Activated CD8-positive, alpha-beta memory T cell treated with anti-CD3 and anti-CD28 coated beads, Interleukin-2, amount 10 ng/mL, durations not matched to agents 7 days and 5 days (primary cell): Measurements from ENCODE around the gene CR2. TPM values are rescaled to one million over a fixed set of nuclear protein-coding genes. Genes with fewer than 3 reads are reported as not detected.
"Not testable (repeated sequence)": the region's sequence is repeated elsewhere in the genome, so short reads cannot be mapped to it uniquely, and the experiment has no call there.

Source experiments
- ATAC-seq: fragments of 150-1000 bp; cut with Tn5 transposase; one replicate; pipeline ENCODE4 v1.10.0; 2021; ENCODE audit warnings: moderate library complexity
- CTCF ChIA-PET: fragments of 350-600 bp; sonication (Branson Sonifier 250); formaldehyde crosslinking; loops from one replicate; lab custom pipeline; 2021; ENCODE audit warnings: antibody characterized with exemption; lab: Charles Lee
- DNase-seq: peaks from one replicate; pipeline ENCODE4 v3.0.0-alpha.2; 2020
- H3K27ac Mint-ChIP-seq: one replicate; pipeline ENCODE4 v1.8.0; 2021; ENCODE audit warnings: mild to moderate bottlenecking, mixed read lengths
- H3K27me3 Mint-ChIP-seq: one replicate; pipeline ENCODE4 v1.8.0; 2021; ENCODE audit warnings: mixed read lengths
- H3K36me3 Mint-ChIP-seq: one replicate; pipeline ENCODE4 v1.8.0; 2021; ENCODE audit warnings: mild to moderate bottlenecking, mixed read lengths
- H3K4me1 Mint-ChIP-seq: one replicate; pipeline ENCODE4 v1.8.0; 2021; ENCODE audit warnings: mixed read lengths
- H3K4me3 Mint-ChIP-seq: one replicate; pipeline ENCODE4 v1.8.0; 2021; ENCODE audit warnings: mild to moderate bottlenecking, moderate library complexity, mixed read lengths
- H3K9me3 Mint-ChIP-seq: one replicate; pipeline ENCODE4 v1.8.0; 2022; ENCODE audit warnings: low read depth, mixed read lengths
- total RNA-seq, 2 experiments: library from RNA; stranded (reverse); gene quantifications; one replicate each; pipeline ENCODE4 v1.2.3, GENCODE V29; 2021

CR2 gene
- total RNA-seq, 2 experiments from 2014 or later, result not detected

- DNase-seq, result no peak
- CTCF ChIA-PET, result interaction anchor here (1.0 kb wide), 1 partner anchor 374 kb away, joined by 3 read pairs; no protein-coding TSS in a partner anchor
- Mint-ChIP-seq H3K9me3 (peaks cover 5% of the 10 kb centered on the region), H3K36me3 (peaks cover 2% of the 10 kb centered on the region), H3K27me3 (peaks cover 23% of the 10 kb centered on the region), H3K27ac (no peak overlapping the region), H3K4me1 (no peaks in the 10 kb centered on the region), H3K4me3 (no peak overlapping the region)
- ATAC-seq, result no peak
Measured at GRCh38 chr1:207424570-207425131, 29.5 kb upstream of the CR2 start.

DNA sequence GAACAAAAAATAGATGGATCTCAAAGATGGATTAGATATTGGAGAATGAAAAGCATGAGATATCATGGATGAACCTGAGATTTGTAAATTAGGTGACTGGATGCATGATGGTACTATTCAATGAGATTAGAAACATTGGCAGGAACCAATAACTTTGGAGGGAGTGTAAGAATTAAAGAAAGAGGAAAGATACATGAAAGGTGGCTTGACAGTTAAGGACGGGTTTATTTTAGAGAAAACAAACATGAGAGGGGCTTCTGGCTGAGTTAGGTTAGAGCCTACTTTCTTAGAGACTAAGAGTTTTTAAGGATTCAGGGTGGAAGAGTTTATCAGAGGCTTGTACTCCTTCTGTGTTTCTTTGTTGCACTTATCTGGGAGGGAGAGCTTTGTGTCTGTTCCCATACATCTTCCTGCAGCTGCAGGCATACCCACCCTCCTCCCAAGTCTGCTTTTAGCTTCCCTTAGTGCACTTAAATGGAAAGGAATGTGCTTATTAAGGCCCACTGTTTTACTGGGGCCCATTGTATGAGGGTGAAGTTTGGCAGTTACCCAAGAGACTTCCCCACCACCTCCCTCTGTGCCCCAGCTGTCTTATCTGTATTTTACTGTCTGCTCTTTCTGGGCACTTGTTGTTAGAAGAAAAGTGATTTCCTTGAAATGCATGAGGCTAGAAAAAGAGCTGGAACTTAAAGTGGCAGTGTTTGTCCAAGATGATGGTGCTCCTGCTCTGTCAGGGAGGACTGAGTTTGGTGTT is 26.1 kb upstream of the CR2 start:
- Mint-ChIP-seq H3K27ac (no peak overlapping the region), H3K4me1 (no peaks in the 10 kb centered on the region), H3K36me3 (no peaks in the 10 kb centered on the region), H3K27me3 (peaks cover 26% of the 10 kb centered on the region), H3K4me3 (no peak overlapping the region), H3K9me3 (no peaks in the 10 kb centered on the region)
- CTCF ChIA-PET, result interaction anchor here (1.2 kb wide), 1 partner anchor 72 kb away, joined by 3 read pairs; no protein-coding TSS in a partner anchor
- no peak for ATAC-seq
- DNase-seq, result no peak

GRCh38 chr1:207428783-207429182 is 25.3 kb upstream of the CR2 start:
- no peak for DNase-seq
- Mint-ChIP-seq H3K9me3 (no peaks in the 10 kb centered on the region), H3K4me3 (no peak overlapping the region), H3K27me3 (peaks cover 27% of the 10 kb centered on the region), H3K27ac (no peak overlapping the region), H3K36me3 (no peaks in the 10 kb centered on the region), H3K4me1 (no peaks in the 10 kb centered on the region)
- CTCF ChIA-PET, result no interaction called here
- ATAC-seq, result no peak

DNA sequence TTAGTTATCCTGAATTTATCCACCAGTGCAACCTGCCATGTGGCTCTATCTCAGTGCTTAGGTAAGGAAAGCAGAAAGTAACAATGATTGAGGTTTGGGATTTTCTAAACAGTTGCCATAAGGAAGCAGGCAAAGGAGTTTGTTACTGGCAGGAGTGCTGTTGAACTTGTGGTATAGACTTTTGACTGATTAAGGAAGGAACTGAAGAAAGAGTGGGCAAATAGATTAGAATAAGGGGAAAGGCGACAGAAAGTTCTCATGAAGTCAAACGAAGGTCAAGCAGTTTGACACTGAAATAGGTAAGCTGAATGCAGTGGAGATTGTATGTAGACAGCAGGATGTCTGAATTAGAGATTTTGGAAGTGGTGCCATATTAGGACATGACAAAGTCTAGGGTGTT is 24.2 kb upstream of the CR2 start:
- CTCF ChIA-PET, result no interaction called here
- H3K27ac Mint-ChIP-seq, result no peak overlapping the region

GRCh38 chr1:207430602-207431001 is 23.5 kb upstream of the CR2 start:
- no peaks in the 10 kb centered on the region for H3K4me1 Mint-ChIP-seq
- H3K27ac Mint-ChIP-seq, result no peak overlapping the region
- no peak overlapping the region for H3K4me3 Mint-ChIP-seq
- DNase-seq (no peak), ATAC-seq (no peak)
- H3K36me3 Mint-ChIP-seq, result no peaks in the 10 kb centered on the region
- peaks cover 32% of the 10 kb centered on the region for H3K27me3 Mint-ChIP-seq
- no peaks in the 10 kb centered on the region for H3K9me3 Mint-ChIP-seq
- CTCF ChIA-PET, result no interaction called here

More for the DNA sequence above, 24.2 kb upstream of the CR2 start:
- ATAC-seq (no peak), DNase-seq (no peak)
- Mint-ChIP-seq H3K9me3 (no peaks in the 10 kb centered on the region), H3K27me3 (peaks cover 32% of the 10 kb centered on the region), H3K4me3 (no peak overlapping the region), H3K36me3 (no peaks in the 10 kb centered on the region), H3K4me1 (no peaks in the 10 kb centered on the region)

GRCh38 chr1:207431508-207431907 is 22.6 kb upstream of the CR2 start:
- peaks cover 2% of the 10 kb centered on the region for H3K36me3 Mint-ChIP-seq
- peaks cover 40% of the 10 kb centered on the region for H3K27me3 Mint-ChIP-seq
- H3K9me3 Mint-ChIP-seq, result no peaks in the 10 kb centered on the region
- H3K27ac Mint-ChIP-seq, result no peak overlapping the region
- CTCF ChIA-PET, result no interaction called here
- ATAC-seq (no peak), DNase-seq (no peak)
- no peaks in the 10 kb centered on the region for H3K4me1 Mint-ChIP-seq
- no peak overlapping the region for H3K4me3 Mint-ChIP-seq

DNA sequence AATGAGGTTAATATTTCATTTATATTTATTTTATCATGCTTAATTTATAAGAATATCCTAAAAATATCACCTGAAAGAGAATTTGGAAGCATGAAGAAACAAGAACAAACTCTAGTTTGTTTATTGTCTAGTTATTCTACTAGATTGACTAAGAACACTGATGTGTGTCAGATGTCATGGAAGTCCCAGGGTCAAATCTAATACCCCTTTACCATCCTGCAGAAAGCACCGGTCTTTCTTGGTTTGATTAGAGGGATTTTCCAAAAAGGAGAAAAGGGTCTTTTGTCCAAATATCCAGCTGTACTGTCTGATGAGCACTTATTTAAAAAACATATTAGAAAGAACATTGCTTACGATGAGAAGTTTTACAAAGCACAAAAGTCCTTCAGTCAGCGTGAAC is 20.7 kb upstream of the CR2 start:
- Mint-ChIP-seq H3K4me1 (no peaks in the 10 kb centered on the region), H3K36me3 (peaks cover 2% of the 10 kb centered on the region), H3K27ac (no peak overlapping the region), H3K27me3 (peaks cover 33% of the 10 kb centered on the region), H3K9me3 (no peaks in the 10 kb centered on the region), H3K4me3 (no peak overlapping the region)
- ATAC-seq, result no peak
- DNase-seq, result no peak
- CTCF ChIA-PET, result no interaction called here

GRCh38 chr1:207436746-207437145 is 17.4 kb upstream of the CR2 start:
- ATAC-seq, H3K27ac Mint-ChIP-seq, H3K36me3 Mint-ChIP-seq, H3K4me1 Mint-ChIP-seq, DNase-seq, H3K9me3 Mint-ChIP-seq, CTCF ChIA-PET, H3K4me3 Mint-ChIP-seq: not testable (repeated sequence)
- H3K27me3 Mint-ChIP-seq, result peaks cover 21% of the 10 kb centered on the region

DNA sequence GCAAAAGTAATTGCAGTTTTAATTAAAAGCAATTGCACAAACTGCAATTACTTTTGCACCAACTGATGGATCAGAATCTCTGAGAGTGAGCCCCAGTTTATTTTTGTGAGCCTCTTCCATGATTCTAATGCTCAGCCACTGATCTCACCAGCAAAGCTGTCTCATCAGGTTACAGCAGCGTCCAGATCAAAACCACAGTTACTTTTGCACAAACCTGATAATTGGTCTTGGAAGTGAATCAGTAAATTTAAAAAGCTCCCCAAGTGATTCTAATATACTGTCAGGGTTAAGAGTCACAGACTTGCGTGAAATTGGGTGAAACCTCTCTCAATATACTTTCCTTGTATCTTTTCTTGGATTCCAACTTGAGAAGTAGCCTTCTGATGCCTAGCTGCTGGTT is 13.5 kb upstream of the CR2 start:
- Mint-ChIP-seq H3K4me3 (no peak overlapping the region), H3K27ac (no peak overlapping the region), H3K36me3 (peaks cover 2% of the 10 kb centered on the region), H3K9me3 (no peaks in the 10 kb centered on the region), H3K27me3 (peaks cover 17% of the 10 kb centered on the region), H3K4me1 (no peaks in the 10 kb centered on the region)
- CTCF ChIA-PET, result no interaction called here
- ATAC-seq (no peak), DNase-seq (no peak)

DNA sequence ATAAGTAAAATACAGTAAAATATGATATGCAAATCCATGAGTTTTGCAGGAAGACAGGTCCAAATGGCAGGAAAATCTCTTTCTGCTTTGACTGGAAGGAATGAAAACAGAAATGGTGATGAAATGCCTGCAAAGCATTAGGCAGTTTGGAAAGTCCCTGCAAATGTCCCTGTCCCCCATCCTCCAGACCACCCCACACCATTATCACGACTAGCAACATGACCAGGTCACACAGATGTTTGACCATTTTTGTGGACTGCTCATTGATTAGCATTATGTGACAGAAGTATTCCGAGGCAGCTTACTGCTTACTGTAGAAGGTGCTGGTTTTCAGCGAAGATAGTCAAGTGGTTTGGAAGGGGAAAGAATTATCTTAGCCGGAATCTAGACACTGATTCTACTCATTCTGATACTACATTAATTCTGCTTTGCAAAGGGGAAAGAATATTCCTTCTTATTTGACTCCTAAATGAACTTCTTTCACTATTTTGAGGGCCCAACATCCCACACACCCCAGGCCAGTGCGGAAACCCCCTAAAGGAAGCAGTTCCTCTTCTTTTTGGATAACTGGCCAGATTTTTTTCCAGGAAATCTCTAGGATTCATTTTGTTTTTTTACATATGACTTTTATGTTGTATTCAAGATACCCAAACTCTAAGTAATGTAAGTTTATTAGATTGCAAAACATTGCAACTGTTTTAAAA is 9.5 kb upstream of the CR2 start:
- DNase-seq (no peak), ATAC-seq (no peak)
- no peaks in the 10 kb centered on the region for H3K4me1 Mint-ChIP-seq
- H3K4me3 Mint-ChIP-seq, result no peak overlapping the region
- CTCF ChIA-PET, result interaction anchor here (0.7 kb wide), 1 partner anchor 304 kb away, joined by 3 read pairs; no protein-coding TSS in a partner anchor
- peaks cover 18% of the 10 kb centered on the region for H3K27me3 Mint-ChIP-seq
- no peak overlapping the region for H3K27ac Mint-ChIP-seq
- no peaks in the 10 kb centered on the region for H3K9me3 Mint-ChIP-seq
- H3K36me3 Mint-ChIP-seq, result no peaks in the 10 kb centered on the region

GRCh38 chr1:207453710-207454045 is 450 bp upstream of the CR2 start:
- peaks cover 14% of the 10 kb centered on the region for H3K4me1 Mint-ChIP-seq
- H3K9me3 Mint-ChIP-seq, result no peaks in the 10 kb centered on the region
- H3K4me3 Mint-ChIP-seq, result peak overlapping the region; percentile 14
- H3K36me3 Mint-ChIP-seq, result no peaks in the 10 kb centered on the region
- no peak for ATAC-seq
- peaks cover 56% of the 10 kb centered on the region for H3K27me3 Mint-ChIP-seq
- no peak for DNase-seq
- CTCF ChIA-PET, result no interaction called here
- H3K27ac Mint-ChIP-seq, result no peak overlapping the region

- H3K9me3 Mint-ChIP-seq, result no peaks in the 10 kb centered on the region
- H3K27ac Mint-ChIP-seq, result no peak overlapping the region
- H3K4me3 Mint-ChIP-seq, result peak overlapping the region; percentile 47
- no peak for ATAC-seq
- CTCF ChIA-PET, result interaction anchor here (0.6 to 2.7 kb wide), 3 partner anchors 39 to 354 kb away, joined by 3 to 13 read pairs (median 3); no protein-coding TSS in a partner anchor
- H3K4me1 Mint-ChIP-seq, result peaks cover 21% of the 10 kb centered on the region
- no peak for DNase-seq
- H3K36me3 Mint-ChIP-seq, result no peaks in the 10 kb centered on the region
- H3K27me3 Mint-ChIP-seq, result peaks cover 46% of the 10 kb centered on the region
Measured at GRCh38 chr1:207455183-207455754, 1.1 kb downstream of the CR2 start.

DNA sequence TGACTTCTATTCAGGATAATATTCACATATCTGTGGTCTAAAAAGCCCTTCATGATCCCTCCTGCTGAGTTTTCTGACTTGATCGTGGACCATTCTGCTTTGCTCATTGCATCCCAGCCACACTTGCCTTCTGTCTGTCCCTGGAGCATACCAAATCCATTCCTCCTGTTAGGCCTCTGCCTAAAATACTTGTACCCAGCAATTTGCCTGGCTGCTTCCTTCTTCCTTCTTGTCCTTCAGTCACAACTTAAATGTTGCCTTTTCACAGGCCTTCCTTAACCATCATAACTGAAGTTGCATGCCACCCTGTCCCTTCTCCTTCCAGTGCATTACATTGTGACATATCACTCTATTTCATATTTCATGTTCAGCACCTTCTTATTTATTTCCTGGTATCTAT is 4.3 kb downstream of the CR2 start:
- Mint-ChIP-seq H3K9me3 (no peaks in the 10 kb centered on the region), H3K36me3 (peaks cover 2% of the 10 kb centered on the region), H3K4me3 (no peak overlapping the region), H3K27me3 (peaks cover 20% of the 10 kb centered on the region), H3K4me1 (peaks cover 25% of the 10 kb centered on the region), H3K27ac (no peak overlapping the region)
- DNase-seq (no peak), ATAC-seq (no peak)
- CTCF ChIA-PET, result no interaction called here
